A549 (cell line): ENCODE results near the gene NEDD4L. TPM values are rescaled to one million over a fixed set of nuclear protein-coding genes. Genes with fewer than 3 reads are reported as not detected.

Experiments used
- ATAC-seq, 2 experiments: fragments of 200-7000 bp in 1 of 2; fragments of >200 bp in 1 of 2; cut with Nextera tagmentation in 1 of 2; cut with Tn5 transposase in 1 of 2; 3 replicates each; pipeline versions ENCODE4 v1.8.0 to v1.9.1; 2018 to 2020; ENCODE audit warnings: mild to moderate bottlenecking in 1 of 2, moderate library complexity in 1 of 2
- CTCF ChIA-PET: fragments of 300-600 bp; sonication (Branson Sonifier 250); formaldehyde crosslinking; extraction: SDS; loops from one replicate; lab custom pipeline; 2021; ENCODE audit warnings: antibody characterized with exemption, inconsistent platforms; lab: Yijun Ruan, JAX
- POLR2A ChIA-PET: fragments of 350-600 bp; formaldehyde crosslinking; extraction: SDS; loops from one replicate; lab custom pipeline; 2021; ENCODE audit warnings: antibody characterized with exemption, inconsistent platforms; lab: Yijun Ruan, JAX
- DNase-seq, 2 experiments: peaks; one replicate each; pipeline versions ENCODE4 v3.0.0 to v3.0.0-alpha.2; 2011 to 2016; ENCODE audit warnings: low read depth in 1 of 2, low spot score in 1 of 2
- FAIRE-seq: peaks from 2 replicates; lab custom pipeline; 2011; peaks lifted over from hg19 to GRCh38; lab: Jason Lieb, UNC
- H3K27ac ChIP-seq, 2 experiments: fragments of >200 bp; sonication (Bioruptor Twin); formaldehyde crosslinking; 3 replicates each; pipeline ENCODE4 v1.5.1; 2016 to 2017
- H3K4me1 ChIP-seq: fragments of >200 bp; sonication (Bioruptor Twin); formaldehyde crosslinking; 3 replicates; pipeline ENCODE4 v1.6.1; 2016
- H3K4me2 ChIP-seq: fragments of >200 bp; sonication (Bioruptor Twin); formaldehyde crosslinking; 3 replicates; pipeline ENCODE4 v1.6.1; 2016
- H3K4me3 ChIP-seq: fragments of >200 bp; sonication (Bioruptor Twin); formaldehyde crosslinking; 3 replicates; pipeline ENCODE4 v1.5.1; 2016
- H3K9me3 ChIP-seq: fragments of >200 bp; sonication (Bioruptor Twin); formaldehyde crosslinking; 3 replicates; pipeline ENCODE4 v1.6.1; 2016
- EHF ChIP-seq: fragments of 250-450 bp; sonication (Bioruptor Pico); IDR thresholded peaks from 2 replicates; pipeline ENCODE4 v1.5.0; 2020; ENCODE audit warnings: mild to moderate bottlenecking
- FOSL2 ChIP-seq, 2 experiments: fragments of 450-650 bp in 1 of 2; fragments of >200 bp in 1 of 2; sonication (Bioruptor Twin) in 1 of 2; formaldehyde crosslinking; IDR thresholded peaks; 2 replicates each; pipeline versions ENCODE4 v1.5.0 to v1.6.1; 2016 to 2020; ENCODE audit warnings: mild to moderate bottlenecking in 1 of 2, moderate library complexity in 1 of 2
- JUNB ChIP-seq: fragments of >200 bp; sonication (Bioruptor Twin); formaldehyde crosslinking; IDR thresholded peaks from 2 replicates; pipeline ENCODE4 v1.6.1; 2016
- KDM5A ChIP-seq: fragments of 200-600 bp; sonication (generic); IDR thresholded peaks from 2 replicates; pipeline ENCODE4 v1.6.1; 2016; ENCODE audit warnings: antibody characterized with exemption, mild to moderate bottlenecking
- MAFK ChIP-seq: fragments of 450-650 bp; IDR thresholded peaks from 2 replicates; pipeline ENCODE4 v1.6.1; 2014; ENCODE audit not compliant: partially characterized antibody
- NR3C1 ChIP-seq: fragments of >200 bp; sonication (Bioruptor Twin); formaldehyde crosslinking; IDR thresholded peaks from 3 replicates; pipeline ENCODE4 v1.6.1; 2017
- POLR2AphosphoS2 ChIP-seq: conservative IDR thresholded peaks from 2 replicates; pipeline ENCODE4 v1.6.1; 2012; ENCODE audit warnings: low read length, improper control_type of control experiment, inconsistent platforms
- RCOR1 ChIP-seq: fragments of 150-350 bp; IDR thresholded peaks from 2 replicates; pipeline ENCODE4 v1.6.1; 2014; ENCODE audit warnings: antibody characterized with exemption, low read length, low read depth
- WGBS: methylation state at CpG from one replicate; pipeline ENCODE4 v1.1.6; 2017; ENCODE audit errors: missing lambda C conversion rate; 5-methylcytosine and 5-hydroxymethylcytosine counted together
- polyA plus RNA-seq, 4 experiments: library from polyadenylated mRNA; depleted of rRNA in 3 of 4; stranded (reverse); fragments of >200 nt; fragmentation: RNase III in 1 of 4; extraction: RNeasy Plus Mini Kit Qiagen cat#74134 plus additional on column Dnase treatment in 1 of 4; gene quantifications; 2 replicates in 3 of 4; 3 replicates in 1 of 4; pipeline ENCODE4 v1.2.3, GENCODE V29; 2011 to 2017
- TF ChIP-seq, protein P1 (sequence below): fragments of >200 bp; sonication (Bioruptor Twin); formaldehyde crosslinking; IDR thresholded peaks from 2 replicates; pipeline ENCODE4 v1.6.1; 2016
- TF ChIP-seq, protein P2 (sequence below): IDR thresholded peaks from 2 replicates; pipeline ENCODE4 v1.6.1; 2012
- TF ChIP-seq, protein P3 (sequence below): fragments of 250-450 bp; sonication (Bioruptor Pico); IDR thresholded peaks from 2 replicates; pipeline ENCODE4 v1.5.0; 2021; ENCODE audit warnings: mild to moderate bottlenecking, moderate library complexity, borderline replicate concordance
- TF ChIP-seq, protein P4 (sequence below): IDR thresholded peaks from 2 replicates; pipeline ENCODE4 v1.6.1; 2012; ENCODE audit warnings: low read depth, borderline replicate concordance

NEDD4L gene
- polyA plus RNA-seq, 2 of the 4 experiments (the other 2 are of a cell fraction): 18.0 to 36.5 TPM

DNA sequence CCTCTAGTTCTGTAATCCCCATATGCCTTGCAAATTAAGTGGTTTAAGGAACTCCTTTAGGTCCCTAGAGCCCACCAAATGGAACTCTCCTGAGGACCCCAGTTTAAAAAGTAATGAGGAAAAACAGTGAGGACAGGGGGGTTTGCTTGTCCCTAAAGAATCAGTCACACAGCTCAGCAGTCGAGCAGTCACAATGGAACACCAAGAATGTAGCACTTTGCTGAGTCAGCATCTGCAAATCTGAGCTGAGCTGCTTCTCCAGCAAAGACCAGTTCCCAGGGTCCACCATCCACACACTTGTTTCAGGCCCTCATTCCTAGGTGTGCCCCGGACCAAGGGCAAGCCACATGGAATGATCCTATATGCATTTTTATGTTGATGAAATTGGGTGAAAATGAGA is 46.2 kb upstream of the NEDD4L start:
- FAIRE-seq (no peak), DNase-seq (no peak), ATAC-seq (no peak)
- Histone ChIP-seq H3K4me1 (peaks cover 17% of the 10 kb centered on the region), H3K9me3 (no peaks in the 10 kb centered on the region), H3K4me3 (no peak overlapping the region)
- CTCF ChIA-PET: interaction anchor here (0.7 to 1.4 kb wide), 3 partner anchors 23 to 1666 kb away, joined by 3 to 5 read pairs (median 3); no protein-coding TSS in a partner anchor
- WGBS: 44% methylated on average over 2 of the region's 2 CpGs
- TF ChIP-seq, protein P1, sequence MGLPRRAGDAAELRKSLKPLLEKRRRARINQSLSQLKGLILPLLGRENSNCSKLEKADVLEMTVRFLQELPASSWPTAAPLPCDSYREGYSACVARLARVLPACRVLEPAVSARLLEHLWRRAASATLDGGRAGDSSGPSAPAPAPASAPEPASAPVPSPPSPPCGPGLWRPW: no peak
- TF ChIP-seq MAFK: peak; percentile 98
- TF ChIP-seq, all 56 proteins: peak for 1
- H3K27ac ChIP-seq: peak overlapping the region; percentile 23 to 52; a peak in 3 of 6 replicates
- H3K4me2 ChIP-seq: peak overlapping the region; percentile 43; the same call in 1 of the 3 replicates
- POLR2A ChIA-PET: no interaction called here

DNA sequence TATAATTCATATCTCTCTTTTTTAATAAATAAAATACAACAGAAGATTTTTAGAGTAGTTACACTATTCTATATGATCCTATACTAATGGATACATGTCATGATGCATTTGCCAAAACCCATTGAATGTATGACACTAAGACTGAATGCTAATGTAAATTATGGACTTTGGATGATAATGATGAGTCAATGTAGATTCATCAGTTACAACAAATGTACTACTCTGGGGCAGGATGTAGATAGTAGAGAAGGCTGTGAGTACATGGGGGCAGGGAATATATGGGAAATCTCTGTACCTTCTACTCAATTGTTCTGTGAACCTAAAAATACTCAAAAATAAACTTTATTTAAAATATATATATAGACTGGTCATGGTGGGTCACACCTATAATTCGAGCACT is 45.6 kb upstream of the NEDD4L start:
- peaks cover 22% of the 10 kb centered on the region for H3K4me1 ChIP-seq
- H3K27ac ChIP-seq: peak overlapping the region in 1 of 2 experiments; percentile 57; a peak in 2 of 6 replicates
- TF ChIP-seq EHF (CRISPR knock-in tag) (no peak), FOSL2 (IDR thresholded peaks at IDR 0.05) (no peak), FOSL2 (CRISPR knock-in tag; IDR thresholded peaks at IDR 0.05) (peak; percentile 56; the same call in 1 of the 2 replicates)
- DNase-seq (peak in 1 of 2 experiments; percentile 31), FAIRE-seq (no peak), ATAC-seq (peak; percentile 47 to 67; a peak in 2 of 6 replicates)
- no peaks in the 10 kb centered on the region for H3K9me3 ChIP-seq
- WGBS: 60% methylated on average over 1 of the region's 1 CpG
- H3K4me3 ChIP-seq: no peak overlapping the region
- POLR2A ChIA-PET: no interaction called here
- peak overlapping the region; percentile 43 for H3K4me2 ChIP-seq
- CTCF ChIA-PET: interaction anchor here (0.6 to 0.7 kb wide), 2 partner anchors 54 to 1667 kb away, joined by 3 read pairs; no protein-coding TSS in a partner anchor

DNA sequence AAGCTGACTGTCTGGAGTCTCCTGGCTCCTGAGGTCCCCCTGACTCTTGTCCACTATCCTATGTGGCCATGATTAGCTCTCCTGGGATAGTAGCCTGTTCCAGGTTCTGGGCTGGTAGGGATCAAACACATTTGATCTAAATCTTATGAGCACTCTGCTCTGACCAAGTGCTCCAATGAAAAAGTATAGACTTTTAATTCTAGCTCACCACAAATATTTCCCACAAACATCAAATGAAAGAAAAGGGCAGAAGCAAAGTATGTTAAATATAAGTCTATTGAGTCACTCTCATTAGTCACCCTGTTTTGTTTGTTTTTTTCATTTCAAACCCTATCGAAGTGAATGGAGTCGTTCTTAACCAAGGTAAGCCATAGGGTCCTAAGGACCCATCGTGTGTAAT is 39.7 kb upstream of the NEDD4L start:
- DNase-seq: peak in 1 of 2 experiments; percentile 22
- Histone ChIP-seq H3K4me3 (no peak overlapping the region), H3K4me2 (peak overlapping the region; percentile 76), H3K4me1 (peaks cover 49% of the 10 kb centered on the region), H3K27ac (peak overlapping the region; percentile 83 to 86)
- ChIA-PET POLR2A (no interaction called here), CTCF (interaction anchor here (0.8 kb wide), 1 partner anchor 46 kb away, joined by 3 read pairs; no protein-coding TSS in a partner anchor)
- ATAC-seq: peak in 1 of 2 experiments; percentile 75; a peak in 4 of 6 replicates
- no peak for FAIRE-seq
- 1% methylated on average over 3 of the region's 3 CpGs for WGBS
- TF ChIP-seq FOSL2 (IDR thresholded peaks at IDR 0.05): peak; percentile 37; the same call in 1 of the 2 replicates
- peak; percentile 69 for TF ChIP-seq FOSL2 (CRISPR knock-in tag; IDR thresholded peaks at IDR 0.05)
- no peak for TF ChIP-seq RCOR1
- peak; percentile 51; the same call in 1 of the 2 replicates for TF ChIP-seq JUNB
- TF ChIP-seq POLR2AphosphoS2: no peak
- TF ChIP-seq KDM5A: no peak
- TF ChIP-seq, all 56 proteins: peak for 2
- no peaks in the 10 kb centered on the region for H3K9me3 ChIP-seq

DNA sequence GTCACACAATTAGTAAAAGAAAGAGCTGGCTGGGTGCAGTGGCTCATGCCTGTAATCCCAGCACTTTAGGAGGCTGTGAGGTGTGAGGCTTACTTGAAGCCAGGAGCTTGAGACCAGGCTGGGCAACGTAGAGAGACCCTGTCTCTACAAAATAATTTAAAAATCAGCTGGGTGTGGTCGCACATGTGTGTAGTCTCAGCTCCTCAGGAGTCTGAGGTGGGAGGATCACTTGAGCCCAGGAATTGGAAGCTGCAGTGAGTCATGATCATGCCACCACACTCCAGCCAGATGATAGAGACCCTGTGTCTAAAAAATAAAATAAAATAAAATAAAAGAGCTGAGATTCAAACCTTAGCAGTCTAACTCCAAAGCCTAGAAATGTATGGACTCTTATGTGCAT is 39.0 kb upstream of the NEDD4L start:
- H3K4me3 ChIP-seq: no peak overlapping the region
- WGBS: 19% methylated on average over 2 of the region's 2 CpGs
- ChIA-PET CTCF (interaction anchor here (0.6 to 0.8 kb wide), 2 partner anchors 47 to 177 kb away, joined by 3 read pairs; no protein-coding TSS in a partner anchor), POLR2A (no interaction called here)
- H3K9me3 ChIP-seq: no peaks in the 10 kb centered on the region
- TF ChIP-seq, protein P2, sequence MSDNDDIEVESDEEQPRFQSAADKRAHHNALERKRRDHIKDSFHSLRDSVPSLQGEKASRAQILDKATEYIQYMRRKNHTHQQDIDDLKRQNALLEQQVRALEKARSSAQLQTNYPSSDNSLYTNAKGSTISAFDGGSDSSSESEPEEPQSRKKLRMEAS: peak; percentile 48; the same call in 1 of the 2 replicates
- TF ChIP-seq, protein P3, sequence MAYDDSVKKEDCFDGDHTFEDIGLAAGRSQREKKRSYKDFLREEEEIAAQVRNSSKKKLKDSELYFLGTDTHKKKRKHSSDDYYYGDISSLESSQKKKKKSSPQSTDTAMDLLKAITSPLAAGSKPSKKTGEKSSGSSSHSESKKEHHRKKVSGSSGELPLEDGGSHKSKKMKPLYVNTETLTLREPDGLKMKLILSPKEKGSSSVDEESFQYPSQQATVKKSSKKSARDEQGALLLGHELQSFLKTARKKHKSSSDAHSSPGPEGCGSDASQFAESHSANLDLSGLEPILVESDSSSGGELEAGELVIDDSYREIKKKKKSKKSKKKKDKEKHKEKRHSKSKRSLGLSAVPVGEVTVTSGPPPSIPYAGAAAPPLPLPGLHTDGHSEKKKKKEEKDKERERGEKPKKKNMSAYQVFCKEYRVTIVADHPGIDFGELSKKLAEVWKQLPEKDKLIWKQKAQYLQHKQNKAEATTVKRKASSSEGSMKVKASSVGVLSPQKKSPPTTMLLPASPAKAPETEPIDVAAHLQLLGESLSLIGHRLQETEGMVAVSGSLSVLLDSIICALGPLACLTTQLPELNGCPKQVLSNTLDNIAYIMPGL (CRISPR knock-in tag): no peak
- TF ChIP-seq, protein P4, sequence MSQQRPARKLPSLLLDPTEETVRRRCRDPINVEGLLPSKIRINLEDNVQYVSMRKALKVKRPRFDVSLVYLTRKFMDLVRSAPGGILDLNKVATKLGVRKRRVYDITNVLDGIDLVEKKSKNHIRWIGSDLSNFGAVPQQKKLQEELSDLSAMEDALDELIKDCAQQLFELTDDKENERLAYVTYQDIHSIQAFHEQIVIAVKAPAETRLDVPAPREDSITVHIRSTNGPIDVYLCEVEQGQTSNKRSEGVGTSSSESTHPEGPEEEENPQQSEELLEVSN: no peak
- TF ChIP-seq NR3C1: no peak
- DNase-seq (peak in 1 of 2 experiments; percentile 27), FAIRE-seq (no peak), ATAC-seq (peak in 1 of 2 experiments; percentile 62; a peak in 3 of 6 replicates)
- H3K27ac ChIP-seq: peak overlapping the region; percentile 83 to 86
- peaks cover 55% of the 10 kb centered on the region for H3K4me1 ChIP-seq
- peak overlapping the region; percentile 76 for H3K4me2 ChIP-seq
